PC-3 (cell line): Measurements from ENCODE around the gene NFATC2.

Experiments used
- CTCF ChIP-seq: fragments of 300-600 bp; sonication (generic); conservative IDR thresholded peaks from 2 replicates; pipeline ENCODE4 v1.5.1; 2017; ENCODE audit warnings: antibody characterized with exemption, low read depth, mild to moderate bottlenecking, low read length
- EZH2 ChIP-seq: fragments of 300-600 bp; sonication (generic); IDR thresholded peaks from one replicate; pipeline ENCODE4 v1.6.1; 2017; ENCODE audit warnings: antibody characterized with exemption, mild to moderate bottlenecking, low read length; ENCODE audit not compliant: unreplicated experiment
- EZH2phosphoT487 ChIP-seq: fragments of 300-600 bp; sonication (generic); IDR thresholded peaks from 2 replicates; pipeline ENCODE4 v1.6.1; 2018; ENCODE audit warnings: mild to moderate bottlenecking, antibody characterized with exemption, low read length, borderline replicate concordance

- TF ChIP-seq CTCF (no peak), EZH2 (no peak), EZH2phosphoT487 (no peak)
Measured at GRCh38 chr20:51382111-51382985, 160.2 kb downstream of the NFATC2 start.
